Measurements from ENCODE around the gene CENPX. TPM values are rescaled to one million over a fixed set of nuclear protein-coding genes. Genes with fewer than 3 reads are reported as not detected.

CENPX gene
- total and polyA plus RNA-seq, 2 of the 13 experiments (the other 11 are each of a cell fraction or from before 2014, with no cell fraction given): 92.7 to 170 TPM

DNA sequence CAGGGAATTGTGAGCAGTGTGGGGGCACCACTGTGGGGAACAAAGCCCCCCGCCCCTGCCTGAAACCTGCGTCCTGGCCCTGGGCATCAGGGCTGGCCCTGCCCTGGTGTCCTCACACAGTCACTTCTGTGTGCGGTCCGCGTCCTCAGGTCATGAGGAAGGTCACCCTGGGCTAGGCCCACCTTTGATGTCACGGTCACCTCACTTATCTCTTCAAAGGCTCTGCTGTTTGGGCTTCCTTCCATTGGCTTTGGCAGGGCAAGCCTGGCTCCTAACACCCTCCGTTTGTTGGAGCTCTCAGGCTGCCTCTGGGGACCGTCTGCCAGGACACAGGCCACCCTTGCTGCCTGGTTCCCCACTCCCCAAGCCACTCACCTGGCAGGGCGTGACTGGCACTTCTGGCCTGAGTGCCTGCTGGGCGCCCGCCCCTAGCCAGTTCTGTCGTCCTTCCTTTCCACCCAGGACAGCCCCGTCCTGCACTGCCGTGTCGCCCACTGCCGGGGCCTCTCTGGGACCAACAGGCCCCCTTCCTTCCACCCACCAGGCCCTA, 8.8 kb downstream of the CENPX start (continued):
- TF ChIP-seq KDM2A (CRISPR knock-in tag; IDR thresholded peaks at IDR 0.05; ENCODE audit: borderline replicate concordance, low read depth): no peak
- TF ChIP-seq, protein P1, sequence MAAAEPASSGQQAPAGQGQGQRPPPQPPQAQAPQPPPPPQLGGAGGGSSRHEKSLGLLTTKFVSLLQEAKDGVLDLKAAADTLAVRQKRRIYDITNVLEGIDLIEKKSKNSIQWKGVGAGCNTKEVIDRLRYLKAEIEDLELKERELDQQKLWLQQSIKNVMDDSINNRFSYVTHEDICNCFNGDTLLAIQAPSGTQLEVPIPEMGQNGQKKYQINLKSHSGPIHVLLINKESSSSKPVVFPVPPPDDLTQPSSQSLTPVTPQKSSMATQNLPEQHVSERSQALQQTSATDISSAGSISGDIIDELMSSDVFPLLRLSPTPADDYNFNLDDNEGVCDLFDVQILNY (CRISPR knock-in tag; conservative IDR thresholded peaks at IDR 0.05): no peak
- TF ChIP-seq NFRKB (IDR thresholded peaks at IDR 0.05): no peak
- TF ChIP-seq SIN3B (IDR thresholded peaks at IDR 0.05; ENCODE audit: low read length): no peak
- TF ChIP-seq RXRA (CRISPR knock-in tag; IDR thresholded peaks at IDR 0.05): peak; percentile 89
- no peak for TF ChIP-seq HMG20B (CRISPR knock-in tag; conservative IDR thresholded peaks at IDR 0.05)
- TF ChIP-seq DR1 (CRISPR knock-in tag; IDR thresholded peaks at IDR 0.05): no peak
- TF ChIP-seq, protein P2, sequence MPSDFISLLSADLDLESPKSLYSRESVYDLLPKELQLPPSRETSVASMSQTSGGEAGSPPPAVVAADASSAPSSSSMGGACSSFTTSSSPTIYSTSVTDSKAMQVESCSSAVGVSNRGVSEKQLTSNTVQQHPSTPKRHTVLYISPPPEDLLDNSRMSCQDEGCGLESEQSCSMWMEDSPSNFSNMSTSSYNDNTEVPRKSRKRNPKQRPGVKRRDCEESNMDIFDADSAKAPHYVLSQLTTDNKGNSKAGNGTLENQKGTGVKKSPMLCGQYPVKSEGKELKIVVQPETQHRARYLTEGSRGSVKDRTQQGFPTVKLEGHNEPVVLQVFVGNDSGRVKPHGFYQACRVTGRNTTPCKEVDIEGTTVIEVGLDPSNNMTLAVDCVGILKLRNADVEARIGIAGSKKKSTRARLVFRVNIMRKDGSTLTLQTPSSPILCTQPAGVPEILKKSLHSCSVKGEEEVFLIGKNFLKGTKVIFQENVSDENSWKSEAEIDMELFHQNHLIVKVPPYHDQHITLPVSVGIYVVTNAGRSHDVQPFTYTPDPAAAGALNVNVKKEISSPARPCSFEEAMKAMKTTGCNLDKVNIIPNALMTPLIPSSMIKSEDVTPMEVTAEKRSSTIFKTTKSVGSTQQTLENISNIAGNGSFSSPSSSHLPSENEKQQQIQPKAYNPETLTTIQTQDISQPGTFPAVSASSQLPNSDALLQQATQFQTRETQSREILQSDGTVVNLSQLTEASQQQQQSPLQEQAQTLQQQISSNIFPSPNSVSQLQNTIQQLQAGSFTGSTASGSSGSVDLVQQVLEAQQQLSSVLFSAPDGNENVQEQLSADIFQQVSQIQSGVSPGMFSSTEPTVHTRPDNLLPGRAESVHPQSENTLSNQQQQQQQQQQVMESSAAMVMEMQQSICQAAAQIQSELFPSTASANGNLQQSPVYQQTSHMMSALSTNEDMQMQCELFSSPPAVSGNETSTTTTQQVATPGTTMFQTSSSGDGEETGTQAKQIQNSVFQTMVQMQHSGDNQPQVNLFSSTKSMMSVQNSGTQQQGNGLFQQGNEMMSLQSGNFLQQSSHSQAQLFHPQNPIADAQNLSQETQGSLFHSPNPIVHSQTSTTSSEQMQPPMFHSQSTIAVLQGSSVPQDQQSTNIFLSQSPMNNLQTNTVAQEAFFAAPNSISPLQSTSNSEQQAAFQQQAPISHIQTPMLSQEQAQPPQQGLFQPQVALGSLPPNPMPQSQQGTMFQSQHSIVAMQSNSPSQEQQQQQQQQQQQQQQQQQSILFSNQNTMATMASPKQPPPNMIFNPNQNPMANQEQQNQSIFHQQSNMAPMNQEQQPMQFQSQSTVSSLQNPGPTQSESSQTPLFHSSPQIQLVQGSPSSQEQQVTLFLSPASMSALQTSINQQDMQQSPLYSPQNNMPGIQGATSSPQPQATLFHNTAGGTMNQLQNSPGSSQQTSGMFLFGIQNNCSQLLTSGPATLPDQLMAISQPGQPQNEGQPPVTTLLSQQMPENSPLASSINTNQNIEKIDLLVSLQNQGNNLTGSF (CRISPR knock-in tag; IDR thresholded peaks at IDR 0.05): no peak
- TF ChIP-seq ZNF549 (CRISPR knock-in tag; IDR thresholded peaks at IDR 0.05): no peak
- TF ChIP-seq, protein P3, sequence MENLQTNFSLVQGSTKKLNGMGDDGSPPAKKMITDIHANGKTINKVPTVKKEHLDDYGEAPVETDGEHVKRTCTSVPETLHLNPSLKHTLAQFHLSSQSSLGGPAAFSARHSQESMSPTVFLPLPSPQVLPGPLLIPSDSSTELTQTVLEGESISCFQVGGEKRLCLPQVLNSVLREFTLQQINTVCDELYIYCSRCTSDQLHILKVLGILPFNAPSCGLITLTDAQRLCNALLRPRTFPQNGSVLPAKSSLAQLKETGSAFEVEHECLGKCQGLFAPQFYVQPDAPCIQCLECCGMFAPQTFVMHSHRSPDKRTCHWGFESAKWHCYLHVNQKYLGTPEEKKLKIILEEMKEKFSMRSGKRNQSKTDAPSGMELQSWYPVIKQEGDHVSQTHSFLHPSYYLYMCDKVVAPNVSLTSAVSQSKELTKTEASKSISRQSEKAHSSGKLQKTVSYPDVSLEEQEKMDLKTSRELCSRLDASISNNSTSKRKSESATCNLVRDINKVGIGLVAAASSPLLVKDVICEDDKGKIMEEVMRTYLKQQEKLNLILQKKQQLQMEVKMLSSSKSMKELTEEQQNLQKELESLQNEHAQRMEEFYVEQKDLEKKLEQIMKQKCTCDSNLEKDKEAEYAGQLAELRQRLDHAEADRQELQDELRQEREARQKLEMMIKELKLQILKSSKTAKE (CRISPR knock-in tag; IDR thresholded peaks at IDR 0.05; ENCODE audit: borderline replicate concordance): no peak
- TF ChIP-seq, protein P4, sequence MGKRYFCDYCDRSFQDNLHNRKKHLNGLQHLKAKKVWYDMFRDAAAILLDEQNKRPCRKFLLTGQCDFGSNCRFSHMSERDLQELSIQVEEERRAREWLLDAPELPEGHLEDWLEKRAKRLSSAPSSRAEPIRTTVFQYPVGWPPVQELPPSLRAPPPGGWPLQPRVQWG (CRISPR knock-in tag; IDR thresholded peaks at IDR 0.05; ENCODE audit: borderline replicate concordance, low read depth): no peak
- TF ChIP-seq TEAD2 (CRISPR knock-in tag; IDR thresholded peaks at IDR 0.05): no peak
- no peak for TF ChIP-seq ZNF468 (CRISPR knock-in tag; IDR thresholded peaks at IDR 0.05)
- no peak for TF ChIP-seq SUZ12 (IDR thresholded peaks at IDR 0.05; ENCODE audit: low read depth, low read length)
- TF ChIP-seq ZNF136 (CRISPR knock-in tag; IDR thresholded peaks at IDR 0.05; ENCODE audit: low read depth): no peak
- no peak for TF ChIP-seq ISX (CRISPR knock-in tag; conservative IDR thresholded peaks at IDR 0.05)
- TF ChIP-seq CCAR2 (optimal IDR thresholded peaks at IDR 0.05; ENCODE audit: low read depth, low read length): no peak
- TF ChIP-seq ZSCAN29 (CRISPR knock-in tag; conservative IDR thresholded peaks at IDR 0.05): no peak
- no peak for TF ChIP-seq JARID2 (CRISPR knock-in tag; IDR thresholded peaks at IDR 0.05; ENCODE audit: insufficient replicate concordance)
- TF ChIP-seq, protein P5, sequence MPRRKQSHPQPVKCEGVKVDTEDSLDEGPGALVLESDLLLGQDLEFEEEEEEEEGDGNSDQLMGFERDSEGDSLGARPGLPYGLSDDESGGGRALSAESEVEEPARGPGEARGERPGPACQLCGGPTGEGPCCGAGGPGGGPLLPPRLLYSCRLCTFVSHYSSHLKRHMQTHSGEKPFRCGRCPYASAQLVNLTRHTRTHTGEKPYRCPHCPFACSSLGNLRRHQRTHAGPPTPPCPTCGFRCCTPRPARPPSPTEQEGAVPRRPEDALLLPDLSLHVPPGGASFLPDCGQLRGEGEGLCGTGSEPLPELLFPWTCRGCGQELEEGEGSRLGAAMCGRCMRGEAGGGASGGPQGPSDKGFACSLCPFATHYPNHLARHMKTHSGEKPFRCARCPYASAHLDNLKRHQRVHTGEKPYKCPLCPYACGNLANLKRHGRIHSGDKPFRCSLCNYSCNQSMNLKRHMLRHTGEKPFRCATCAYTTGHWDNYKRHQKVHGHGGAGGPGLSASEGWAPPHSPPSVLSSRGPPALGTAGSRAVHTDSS (CRISPR knock-in tag; conservative IDR thresholded peaks at IDR 0.05): no peak
- TF ChIP-seq GATA4 (IDR thresholded peaks at IDR 0.05; ENCODE audit: borderline replicate concordance, low read depth): no peak
- TF ChIP-seq RARA (CRISPR knock-in tag; IDR thresholded peaks at IDR 0.05): peak; percentile 89

Data from HepG2 (cell line).